ENCODE measurements around the gene CFTR.

The CFTR gene

DNA sequence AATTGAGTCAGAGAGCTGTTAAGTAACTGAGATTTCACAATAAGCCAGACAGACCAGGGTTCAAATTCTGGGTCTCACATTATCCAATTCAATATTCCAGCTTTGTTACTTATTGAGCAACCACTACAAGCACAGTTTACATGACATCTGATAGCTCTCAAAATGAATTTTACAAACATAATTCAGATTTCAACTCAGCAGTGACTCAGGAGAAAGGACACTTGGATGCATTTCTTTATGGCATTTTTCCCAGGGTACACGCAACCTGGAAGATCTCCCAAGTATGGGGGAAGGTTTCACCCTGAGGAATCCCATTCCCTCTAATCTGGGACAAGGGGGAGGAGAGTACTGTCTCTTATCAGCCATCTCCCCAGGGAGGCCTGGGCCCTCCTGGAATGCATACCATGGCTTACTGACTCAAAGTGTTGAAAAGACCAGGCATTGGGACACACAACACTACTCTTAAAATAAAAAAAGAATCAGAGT, 102.4 kb downstream of the CFTR start:
- H3K4me1 ChIP-seq (ENCODE audit: insufficient read depth, poor library complexity, severe bottlenecking): no peaks in the 10 kb centered on the region
- no peaks in the 10 kb centered on the region for H3K27me3 ChIP-seq (ENCODE audit: insufficient read depth, poor library complexity, severe bottlenecking)
- DNase-seq (ENCODE audit: low spot score) (no peak), ATAC-seq (ENCODE audit: low read depth) (peak; percentile 87)
- no peaks in the 10 kb centered on the region for H3K9me3 ChIP-seq (ENCODE audit: severe bottlenecking)
- no peaks in the 10 kb centered on the region for H3K36me3 ChIP-seq (ENCODE audit: low read depth)
- H3K27ac ChIP-seq (ENCODE audit: poor library complexity, severe bottlenecking): no peak overlapping the region
- H3K4me3 ChIP-seq (ENCODE audit: severe bottlenecking): no peak overlapping the region
- TF ChIP-seq, protein P1, sequence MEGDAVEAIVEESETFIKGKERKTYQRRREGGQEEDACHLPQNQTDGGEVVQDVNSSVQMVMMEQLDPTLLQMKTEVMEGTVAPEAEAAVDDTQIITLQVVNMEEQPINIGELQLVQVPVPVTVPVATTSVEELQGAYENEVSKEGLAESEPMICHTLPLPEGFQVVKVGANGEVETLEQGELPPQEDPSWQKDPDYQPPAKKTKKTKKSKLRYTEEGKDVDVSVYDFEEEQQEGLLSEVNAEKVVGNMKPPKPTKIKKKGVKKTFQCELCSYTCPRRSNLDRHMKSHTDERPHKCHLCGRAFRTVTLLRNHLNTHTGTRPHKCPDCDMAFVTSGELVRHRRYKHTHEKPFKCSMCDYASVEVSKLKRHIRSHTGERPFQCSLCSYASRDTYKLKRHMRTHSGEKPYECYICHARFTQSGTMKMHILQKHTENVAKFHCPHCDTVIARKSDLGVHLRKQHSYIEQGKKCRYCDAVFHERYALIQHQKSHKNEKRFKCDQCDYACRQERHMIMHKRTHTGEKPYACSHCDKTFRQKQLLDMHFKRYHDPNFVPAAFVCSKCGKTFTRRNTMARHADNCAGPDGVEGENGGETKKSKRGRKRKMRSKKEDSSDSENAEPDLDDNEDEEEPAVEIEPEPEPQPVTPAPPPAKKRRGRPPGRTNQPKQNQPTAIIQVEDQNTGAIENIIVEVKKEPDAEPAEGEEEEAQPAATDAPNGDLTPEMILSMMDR (IDR thresholded peaks at IDR 0.05; ENCODE audit: poor library complexity, severe bottlenecking): no peak

DNA sequence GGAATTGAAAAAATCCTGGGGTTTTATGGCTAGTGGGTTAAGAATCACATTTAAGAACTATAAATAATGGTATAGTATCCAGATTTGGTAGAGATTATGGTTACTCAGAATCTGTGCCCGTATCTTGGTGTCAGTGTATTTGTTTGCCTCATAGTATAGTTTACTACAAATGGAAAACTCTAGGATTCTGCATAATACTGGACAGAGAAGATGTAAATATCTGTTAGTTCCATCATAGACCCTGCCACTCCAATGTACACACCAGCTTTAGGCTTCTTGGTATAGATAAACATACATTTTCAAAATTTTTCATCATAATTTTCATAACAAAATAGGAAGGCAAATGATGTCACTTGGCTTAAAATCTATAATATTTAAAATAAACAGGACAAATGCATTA, 108.1 kb downstream of the CFTR start:
- H3K4me1 ChIP-seq (ENCODE audit: insufficient read depth, poor library complexity, severe bottlenecking): no peaks in the 10 kb centered on the region
- no peak overlapping the region for H3K4me3 ChIP-seq (ENCODE audit: severe bottlenecking)
- H3K36me3 ChIP-seq (ENCODE audit: low read depth): no peaks in the 10 kb centered on the region
- no peaks in the 10 kb centered on the region for H3K27me3 ChIP-seq (ENCODE audit: insufficient read depth, poor library complexity, severe bottlenecking)
- TF ChIP-seq, protein P1 (IDR thresholded peaks at IDR 0.05; ENCODE audit: poor library complexity, severe bottlenecking): no peak
- H3K27ac ChIP-seq (ENCODE audit: poor library complexity, severe bottlenecking): no peak overlapping the region
- DNase-seq (ENCODE audit: low spot score) (no peak), ATAC-seq (ENCODE audit: low read depth) (no peak)
- H3K9me3 ChIP-seq (ENCODE audit: severe bottlenecking): no peaks in the 10 kb centered on the region

DNA sequence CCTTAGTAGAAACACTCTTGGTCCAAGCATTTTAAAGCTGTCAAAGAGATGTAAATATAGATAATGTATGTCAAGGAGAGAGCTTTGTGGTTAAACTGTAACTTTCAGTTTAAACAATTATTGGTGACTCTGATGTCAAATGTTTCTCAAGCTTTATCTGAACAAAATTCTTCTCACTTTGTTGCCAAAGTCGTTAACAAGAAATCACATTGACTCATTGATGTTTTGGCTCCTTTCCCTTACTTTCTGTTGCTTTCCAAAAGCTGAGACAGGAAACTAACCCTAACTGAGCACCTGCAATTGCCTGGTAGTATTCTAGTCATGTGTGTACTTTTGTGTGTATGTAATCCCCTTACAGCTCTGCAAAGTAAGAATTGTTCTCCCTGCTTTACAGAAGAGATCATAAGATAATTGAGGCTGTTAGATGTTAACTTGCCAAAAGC, 108.5 kb downstream of the CFTR start:
- DNase-seq (ENCODE audit: low spot score) (no peak), ATAC-seq (ENCODE audit: low read depth) (0 out of 3 replicates have a peak, but pooled peaks have one; percentile 17)
- Histone ChIP-seq H3K4me1 (ENCODE audit: insufficient read depth, poor library complexity, severe bottlenecking) (no peaks in the 10 kb centered on the region), H3K36me3 (ENCODE audit: low read depth) (no peaks in the 10 kb centered on the region), H3K27me3 (ENCODE audit: insufficient read depth, poor library complexity, severe bottlenecking) (no peaks in the 10 kb centered on the region), H3K27ac (ENCODE audit: poor library complexity, severe bottlenecking) (no peak overlapping the region), H3K9me3 (ENCODE audit: severe bottlenecking) (no peaks in the 10 kb centered on the region), H3K4me3 (ENCODE audit: severe bottlenecking) (no peak overlapping the region)
- TF ChIP-seq, protein P1 (IDR thresholded peaks at IDR 0.05; ENCODE audit: poor library complexity, severe bottlenecking): no peak

DNA sequence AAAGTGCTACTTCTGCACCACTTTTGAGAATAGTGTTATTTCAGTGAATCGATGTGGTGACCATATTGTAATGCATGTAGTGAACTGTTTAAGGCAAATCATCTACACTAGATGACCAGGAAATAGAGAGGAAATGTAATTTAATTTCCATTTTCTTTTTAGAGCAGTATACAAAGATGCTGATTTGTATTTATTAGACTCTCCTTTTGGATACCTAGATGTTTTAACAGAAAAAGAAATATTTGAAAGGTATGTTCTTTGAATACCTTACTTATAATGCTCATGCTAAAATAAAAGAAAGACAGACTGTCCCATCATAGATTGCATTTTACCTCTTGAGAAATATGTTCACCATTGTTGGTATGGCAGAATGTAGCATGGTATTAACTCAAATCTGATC, 110.4 kb downstream of the CFTR start:
- H3K27ac ChIP-seq (ENCODE audit: poor library complexity, severe bottlenecking): no peak overlapping the region
- H3K4me1 ChIP-seq (ENCODE audit: insufficient read depth, poor library complexity, severe bottlenecking): no peaks in the 10 kb centered on the region
- DNase-seq (ENCODE audit: low spot score) (no peak), ATAC-seq (ENCODE audit: low read depth) (no peak)
- no peak overlapping the region for H3K4me3 ChIP-seq (ENCODE audit: severe bottlenecking)
- H3K36me3 ChIP-seq (ENCODE audit: low read depth): no peaks in the 10 kb centered on the region
- H3K9me3 ChIP-seq (ENCODE audit: severe bottlenecking): no peaks in the 10 kb centered on the region
- TF ChIP-seq, protein P1 (IDR thresholded peaks at IDR 0.05; ENCODE audit: poor library complexity, severe bottlenecking): no peak
- H3K27me3 ChIP-seq (ENCODE audit: insufficient read depth, poor library complexity, severe bottlenecking): no peaks in the 10 kb centered on the region

DNA sequence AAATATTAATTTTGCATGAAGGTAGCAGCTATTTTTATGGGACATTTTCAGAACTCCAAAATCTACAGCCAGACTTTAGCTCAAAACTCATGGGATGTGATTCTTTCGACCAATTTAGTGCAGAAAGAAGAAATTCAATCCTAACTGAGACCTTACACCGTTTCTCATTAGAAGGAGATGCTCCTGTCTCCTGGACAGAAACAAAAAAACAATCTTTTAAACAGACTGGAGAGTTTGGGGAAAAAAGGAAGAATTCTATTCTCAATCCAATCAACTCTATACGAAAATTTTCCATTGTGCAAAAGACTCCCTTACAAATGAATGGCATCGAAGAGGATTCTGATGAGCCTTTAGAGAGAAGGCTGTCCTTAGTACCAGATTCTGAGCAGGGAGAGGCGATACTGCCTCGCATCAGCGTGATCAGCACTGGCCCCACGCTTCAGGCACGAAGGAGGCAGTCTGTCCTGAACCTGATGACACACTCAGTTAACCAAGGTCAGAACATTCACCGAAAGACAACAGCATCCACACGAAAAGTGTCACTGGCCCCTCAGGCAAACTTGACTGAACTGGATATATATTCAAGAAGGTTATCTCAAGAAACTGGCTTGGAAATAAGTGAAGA, 112.3 kb downstream of the CFTR start:
- H3K4me3 ChIP-seq (ENCODE audit: severe bottlenecking): no peak overlapping the region
- H3K36me3 ChIP-seq (ENCODE audit: low read depth): no peaks in the 10 kb centered on the region
- DNase-seq (ENCODE audit: low spot score) (no peak), ATAC-seq (ENCODE audit: low read depth) (no peak)
- H3K27ac ChIP-seq (ENCODE audit: poor library complexity, severe bottlenecking): no peak overlapping the region
- TF ChIP-seq, protein P1 (IDR thresholded peaks at IDR 0.05; ENCODE audit: poor library complexity, severe bottlenecking): no peak
- H3K27me3 ChIP-seq (ENCODE audit: insufficient read depth, poor library complexity, severe bottlenecking): no peaks in the 10 kb centered on the region
- H3K4me1 ChIP-seq (ENCODE audit: insufficient read depth, poor library complexity, severe bottlenecking): no peaks in the 10 kb centered on the region
- no peaks in the 10 kb centered on the region for H3K9me3 ChIP-seq (ENCODE audit: severe bottlenecking)

Data from RWPE2 (cell line).